ENCODE measurements around the gene ANKRD23.

ANKRD23 gene

GRCh38 chr2:96841701-96842495, 1.9 kb downstream of the ANKRD23 start:
- H3K27ac Mint-ChIP-seq, result no peak overlapping the region
- peaks cover 10% of the 10 kb centered on the region for H3K4me1 Mint-ChIP-seq (ENCODE audit: low read depth)
- H3K36me3 Mint-ChIP-seq (ENCODE audit: low read depth), result peaks cover 16% of the 10 kb centered on the region
- H3K4me3 Mint-ChIP-seq, result no peak overlapping the region
- H3K9me3 Mint-ChIP-seq, result no peaks in the 10 kb centered on the region
- H3K27me3 Mint-ChIP-seq (ENCODE audit: low read depth), result no peaks in the 10 kb centered on the region

DNA sequence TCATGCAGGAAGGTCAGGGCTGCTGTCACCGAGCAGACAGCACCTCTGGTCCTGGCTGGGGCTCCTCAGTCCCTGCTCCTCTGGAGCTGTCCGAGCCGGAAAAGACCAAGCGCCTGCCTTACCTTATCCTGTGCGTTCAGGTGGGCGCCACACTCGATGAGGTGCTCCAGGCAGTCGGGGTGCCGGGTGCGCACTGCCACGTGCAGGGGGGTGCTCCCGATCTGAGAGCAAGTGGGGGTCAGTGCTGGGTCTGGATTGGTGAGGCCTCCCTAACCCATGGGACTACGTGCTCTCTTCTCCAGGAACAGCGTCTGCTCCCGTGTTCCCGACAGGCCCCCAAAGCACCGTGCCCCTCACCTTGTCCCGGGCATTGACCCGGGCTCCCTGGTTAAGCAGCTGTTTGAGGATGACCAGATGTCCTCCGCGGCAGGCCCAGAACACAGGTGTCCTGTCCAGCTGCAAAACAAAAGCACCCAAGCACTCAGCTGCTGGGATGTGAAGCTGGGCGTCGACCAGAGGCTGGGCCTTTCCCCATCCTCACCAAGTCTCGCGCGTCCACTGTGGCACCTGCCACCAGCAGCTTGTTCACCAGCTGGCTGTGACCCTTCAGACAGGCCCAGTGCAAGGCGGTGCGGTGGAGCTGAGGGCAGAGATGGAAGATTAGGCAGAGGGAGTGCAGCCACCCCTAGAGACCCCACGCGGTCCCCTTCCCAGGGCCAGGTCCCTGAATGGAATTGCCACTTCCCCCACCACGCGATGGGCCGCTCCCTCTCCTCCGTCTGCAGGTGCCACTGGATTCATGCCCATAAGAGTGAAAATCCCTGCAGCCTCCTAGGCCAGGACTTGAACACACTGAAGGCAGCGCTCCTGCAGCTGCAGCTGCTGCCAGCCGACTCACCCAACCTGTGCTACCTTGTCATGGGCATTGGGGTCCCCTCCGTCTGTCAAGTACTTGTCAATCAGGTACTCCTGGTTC, 3.7 kb downstream of the ANKRD23 start:
- H3K4me1 Mint-ChIP-seq (ENCODE audit: low read depth), result peaks cover 10% of the 10 kb centered on the region
- H3K27me3 Mint-ChIP-seq (ENCODE audit: low read depth), result no peaks in the 10 kb centered on the region
- H3K27ac Mint-ChIP-seq, result no peak overlapping the region
- no peaks in the 10 kb centered on the region for H3K9me3 Mint-ChIP-seq
- H3K36me3 Mint-ChIP-seq (ENCODE audit: low read depth), result peaks cover 15% of the 10 kb centered on the region
- H3K4me3 Mint-ChIP-seq, result no peak overlapping the region

GRCh38 chr2:96839293-96839874, 4.4 kb downstream of the ANKRD23 start:
- no peaks in the 10 kb centered on the region for H3K27me3 Mint-ChIP-seq (ENCODE audit: low read depth)
- H3K27ac Mint-ChIP-seq, result peak overlapping the region; percentile 36
- H3K36me3 Mint-ChIP-seq (ENCODE audit: low read depth), result peaks cover 18% of the 10 kb centered on the region
- H3K4me3 Mint-ChIP-seq, result peak overlapping the region; percentile 25
- peaks cover 10% of the 10 kb centered on the region for H3K4me1 Mint-ChIP-seq (ENCODE audit: low read depth)
- H3K9me3 Mint-ChIP-seq, result no peaks in the 10 kb centered on the region

GRCh38 chr2:96838345-96839292, 5.2 kb downstream of the ANKRD23 start:
- H3K4me3 Mint-ChIP-seq, result peak overlapping the region; percentile 25
- H3K36me3 Mint-ChIP-seq (ENCODE audit: low read depth), result peaks cover 18% of the 10 kb centered on the region
- H3K27me3 Mint-ChIP-seq (ENCODE audit: low read depth), result no peaks in the 10 kb centered on the region
- peak overlapping the region; percentile 36 for H3K27ac Mint-ChIP-seq
- H3K4me1 Mint-ChIP-seq (ENCODE audit: low read depth), result peaks cover 10% of the 10 kb centered on the region
- no peaks in the 10 kb centered on the region for H3K9me3 Mint-ChIP-seq

DNA sequence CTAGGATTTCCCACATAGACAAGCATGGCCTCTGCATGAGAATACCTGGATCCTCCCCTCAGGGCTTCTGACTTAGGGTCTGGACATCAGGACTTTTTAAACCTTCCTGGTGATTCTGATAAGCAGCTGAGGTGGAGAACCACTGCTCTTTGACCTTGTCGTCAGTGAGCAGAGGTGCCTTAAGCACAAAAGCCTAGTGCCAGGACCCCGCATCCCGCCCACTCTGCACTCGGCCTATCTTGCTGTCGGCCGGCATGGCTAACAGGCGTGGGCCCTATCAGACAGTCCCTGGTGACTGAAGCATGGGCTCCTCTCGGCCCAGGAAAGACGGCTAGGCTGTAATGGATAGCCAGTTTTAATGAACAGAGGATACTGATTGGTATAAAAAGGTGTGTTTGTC, 6.2 kb downstream of the ANKRD23 start:
- Mint-ChIP-seq H3K36me3 (ENCODE audit: low read depth) (peaks cover 20% of the 10 kb centered on the region), H3K9me3 (no peaks in the 10 kb centered on the region), H3K27ac (no peak overlapping the region), H3K4me1 (ENCODE audit: low read depth) (peaks cover 6% of the 10 kb centered on the region), H3K27me3 (ENCODE audit: low read depth) (no peaks in the 10 kb centered on the region), H3K4me3 (no peak overlapping the region)

- no peaks in the 10 kb centered on the region for H3K9me3 Mint-ChIP-seq
- no peaks in the 10 kb centered on the region for H3K27me3 Mint-ChIP-seq (ENCODE audit: low read depth)
- H3K36me3 Mint-ChIP-seq (ENCODE audit: low read depth), result peaks cover 22% of the 10 kb centered on the region
- peaks cover 6% of the 10 kb centered on the region for H3K4me1 Mint-ChIP-seq (ENCODE audit: low read depth)
- H3K4me3 Mint-ChIP-seq, result no peak overlapping the region
- no peak overlapping the region for H3K27ac Mint-ChIP-seq
Observed at GRCh38 chr2:96835830-96836229, 8.0 kb downstream of the ANKRD23 start.

- Mint-ChIP-seq H3K9me3 (no peaks in the 10 kb centered on the region), H3K36me3 (ENCODE audit: low read depth) (peaks cover 31% of the 10 kb centered on the region), H3K4me3 (no peak overlapping the region), H3K27me3 (ENCODE audit: low read depth) (no peaks in the 10 kb centered on the region), H3K4me1 (ENCODE audit: low read depth) (no peaks in the 10 kb centered on the region), H3K27ac (no peak overlapping the region)
Observed at GRCh38 chr2:96832754-96833507, 10.9 kb downstream of the ANKRD23 start.

- Mint-ChIP-seq H3K4me1 (ENCODE audit: low read depth) (no peaks in the 10 kb centered on the region), H3K9me3 (no peaks in the 10 kb centered on the region), H3K36me3 (ENCODE audit: low read depth) (peaks cover 31% of the 10 kb centered on the region), H3K4me3 (no peak overlapping the region), H3K27ac (no peak overlapping the region), H3K27me3 (ENCODE audit: low read depth) (no peaks in the 10 kb centered on the region)
Observed at GRCh38 chr2:96832408-96832753, 11.4 kb downstream of the ANKRD23 start.

GRCh38 chr2:96831679-96832078, 12.1 kb downstream of the ANKRD23 start:
- Mint-ChIP-seq H3K27me3 (ENCODE audit: low read depth) (no peaks in the 10 kb centered on the region), H3K9me3 (no peaks in the 10 kb centered on the region)

DNA sequence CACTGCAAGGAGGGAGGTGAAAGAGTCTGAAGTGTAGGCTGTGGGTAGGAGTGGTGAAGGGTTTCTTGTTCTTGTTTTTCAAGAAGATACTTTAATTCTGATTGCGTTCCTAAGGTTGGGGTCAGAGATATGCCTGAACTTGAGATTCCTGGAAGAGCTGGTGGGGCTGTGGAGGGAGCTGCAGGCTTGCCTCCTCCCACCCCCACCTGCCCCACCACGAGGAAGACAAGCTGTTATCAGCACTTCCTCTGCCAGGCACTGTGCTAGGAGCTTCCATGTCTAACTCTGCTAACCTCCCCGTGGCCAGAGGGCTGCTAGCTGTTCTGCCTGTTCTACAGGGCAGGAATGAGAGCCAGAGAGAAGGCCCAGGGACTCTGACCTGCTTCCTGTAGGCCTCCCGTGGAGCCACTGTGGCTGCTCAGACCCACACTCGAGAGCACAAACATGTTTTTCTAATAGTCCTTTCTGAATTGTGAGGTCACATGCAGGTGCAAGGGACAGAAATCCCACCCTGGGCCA, 13.7 kb downstream of the ANKRD23 start:
- H3K9me3 Mint-ChIP-seq, result no peaks in the 10 kb centered on the region
- H3K27ac Mint-ChIP-seq, result peak overlapping the region; percentile 23
- no peak overlapping the region for H3K4me3 Mint-ChIP-seq
- no peaks in the 10 kb centered on the region for H3K4me1 Mint-ChIP-seq (ENCODE audit: low read depth)
- no peaks in the 10 kb centered on the region for H3K27me3 Mint-ChIP-seq (ENCODE audit: low read depth)
- peaks cover 31% of the 10 kb centered on the region for H3K36me3 Mint-ChIP-seq (ENCODE audit: low read depth)

More at GRCh38 chr2:96831679-96832078, 12.1 kb downstream of the ANKRD23 start:
- no peaks in the 10 kb centered on the region for H3K4me1 Mint-ChIP-seq (ENCODE audit: low read depth)
- H3K4me3 Mint-ChIP-seq, result no peak overlapping the region
- no peak overlapping the region for H3K27ac Mint-ChIP-seq
- H3K36me3 Mint-ChIP-seq (ENCODE audit: low read depth), result peaks cover 30% of the 10 kb centered on the region

DNA sequence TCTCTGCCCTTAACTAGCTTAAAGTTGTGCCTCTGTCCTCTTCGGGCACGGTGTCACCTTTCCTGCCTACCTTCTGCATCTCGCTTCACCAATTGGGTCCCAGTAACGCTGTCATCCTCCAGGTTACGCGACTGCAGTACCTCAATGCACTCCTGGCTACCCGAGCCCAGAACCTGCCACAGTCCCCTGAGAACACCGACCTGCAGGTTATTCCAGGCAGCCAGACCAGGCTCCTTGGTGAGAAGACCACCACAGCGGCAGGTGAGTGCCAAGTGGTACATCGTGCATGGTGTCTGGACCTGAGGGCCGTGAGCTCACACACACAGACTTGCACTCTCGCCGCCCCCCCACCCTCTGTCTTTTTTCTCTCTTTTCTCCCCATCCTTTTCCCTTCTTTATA, 14.9 kb downstream of the ANKRD23 start:
- Mint-ChIP-seq H3K27ac (no peak overlapping the region), H3K4me1 (ENCODE audit: low read depth) (no peaks in the 10 kb centered on the region), H3K9me3 (no peaks in the 10 kb centered on the region), H3K27me3 (ENCODE audit: low read depth) (no peaks in the 10 kb centered on the region), H3K4me3 (no peak overlapping the region), H3K36me3 (ENCODE audit: low read depth) (peaks cover 30% of the 10 kb centered on the region)

DNA sequence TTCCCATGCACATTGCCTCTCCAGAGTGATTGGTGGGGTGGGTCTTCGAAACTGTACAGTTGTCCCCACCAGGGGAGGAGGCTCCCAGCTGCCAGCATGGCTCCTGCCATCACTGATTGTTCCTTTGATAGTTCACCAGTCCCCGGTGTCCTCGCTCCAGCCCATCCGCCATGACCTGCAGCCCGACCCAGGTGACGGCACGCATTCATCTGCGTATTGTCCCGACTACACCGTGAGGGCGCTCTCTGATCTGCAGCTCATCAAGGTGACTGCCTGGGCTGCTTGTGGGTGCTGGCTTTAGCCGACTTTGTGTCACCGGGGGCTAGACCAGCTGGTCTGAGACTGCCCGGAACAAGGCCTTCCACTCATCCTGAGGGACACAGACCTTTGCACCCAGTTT, 15.4 kb downstream of the ANKRD23 start:
- Mint-ChIP-seq H3K36me3 (ENCODE audit: low read depth) (peaks cover 30% of the 10 kb centered on the region), H3K4me3 (no peak overlapping the region), H3K4me1 (ENCODE audit: low read depth) (no peaks in the 10 kb centered on the region), H3K9me3 (no peaks in the 10 kb centered on the region), H3K27me3 (ENCODE audit: low read depth) (no peaks in the 10 kb centered on the region), H3K27ac (no peak overlapping the region)
